HFF-Myc (cell line): ENCODE results near the gene CFAP251.

Source experiments
- DNase-seq: peaks from one replicate; pipeline ENCODE4 v3.0.0-alpha.2; 2011; ENCODE audit warnings: low read depth; ENCODE audit errors: extremely low read depth
- H3K4me3 ChIP-seq: replicated peaks from 2 replicates; pipeline ENCODE4 v1.5.1; 2011; ENCODE audit warnings: low read depth, mild to moderate bottlenecking, control low read depth, low read length
- CTCF ChIP-seq: IDR thresholded peaks from 2 replicates; pipeline ENCODE4 v1.5.1; 2012; ENCODE audit warnings: mild to moderate bottlenecking, low read depth, low read length, control low read depth; ENCODE audit errors: missing control alignments

Gene CFAP251

GRCh38 chr12:121957861-121958515, 39.6 kb downstream of the CFAP251 start:
- DNase-seq, result no peak
- no peak for TF ChIP-seq CTCF

GRCh38 chr12:121958541-121959240, 40.3 kb downstream of the CFAP251 start:
- H3K4me3 ChIP-seq, result no peak overlapping the region
- TF ChIP-seq CTCF, result no peak
- no peak for DNase-seq

More at GRCh38 chr12:121957861-121958515, 39.6 kb downstream of the CFAP251 start:
- no peak overlapping the region for H3K4me3 ChIP-seq

- DNase-seq, result no peak
- TF ChIP-seq CTCF, result no peak
Measured at GRCh38 chr12:121960541-121960940, 42.1 kb downstream of the CFAP251 start.

DNA sequence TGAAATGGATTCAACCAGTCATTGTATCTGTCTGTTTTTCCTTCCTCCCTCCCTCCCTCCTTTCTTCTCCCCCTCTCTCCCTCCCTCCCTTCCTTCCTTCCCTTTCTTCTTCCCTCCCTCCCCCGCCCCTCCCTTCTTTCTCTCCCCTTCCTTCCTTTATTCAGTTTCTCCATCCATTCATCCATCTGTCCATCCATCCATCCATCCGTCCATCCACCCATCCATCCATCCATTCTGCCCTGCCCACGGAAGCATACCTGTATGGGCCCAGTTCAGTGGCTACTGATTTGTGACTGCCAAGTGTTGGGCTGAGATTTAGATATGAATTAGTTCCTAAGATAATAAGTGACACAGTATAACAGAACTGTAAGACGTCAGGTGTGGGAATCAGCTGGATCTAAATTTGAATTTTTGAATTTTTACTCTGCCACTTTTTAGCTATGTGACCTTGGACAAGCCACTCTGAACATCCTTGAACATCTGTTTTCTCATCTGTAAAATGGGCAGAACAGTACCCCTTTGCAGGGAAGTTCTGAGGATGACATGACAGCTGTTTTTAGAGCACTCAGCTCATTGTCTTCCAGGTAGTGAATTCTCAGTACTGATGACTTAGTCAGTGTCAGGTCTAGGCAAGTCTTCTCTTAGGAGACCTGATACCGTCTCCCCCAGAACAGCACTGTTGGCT, 42.9 kb downstream of the CFAP251 start:
- no peak for DNase-seq
- TF ChIP-seq CTCF, result no peak
- H3K4me3 ChIP-seq, result no peak overlapping the region

More at GRCh38 chr12:121960541-121960940, 42.1 kb downstream of the CFAP251 start:
- no peak overlapping the region for H3K4me3 ChIP-seq

DNA sequence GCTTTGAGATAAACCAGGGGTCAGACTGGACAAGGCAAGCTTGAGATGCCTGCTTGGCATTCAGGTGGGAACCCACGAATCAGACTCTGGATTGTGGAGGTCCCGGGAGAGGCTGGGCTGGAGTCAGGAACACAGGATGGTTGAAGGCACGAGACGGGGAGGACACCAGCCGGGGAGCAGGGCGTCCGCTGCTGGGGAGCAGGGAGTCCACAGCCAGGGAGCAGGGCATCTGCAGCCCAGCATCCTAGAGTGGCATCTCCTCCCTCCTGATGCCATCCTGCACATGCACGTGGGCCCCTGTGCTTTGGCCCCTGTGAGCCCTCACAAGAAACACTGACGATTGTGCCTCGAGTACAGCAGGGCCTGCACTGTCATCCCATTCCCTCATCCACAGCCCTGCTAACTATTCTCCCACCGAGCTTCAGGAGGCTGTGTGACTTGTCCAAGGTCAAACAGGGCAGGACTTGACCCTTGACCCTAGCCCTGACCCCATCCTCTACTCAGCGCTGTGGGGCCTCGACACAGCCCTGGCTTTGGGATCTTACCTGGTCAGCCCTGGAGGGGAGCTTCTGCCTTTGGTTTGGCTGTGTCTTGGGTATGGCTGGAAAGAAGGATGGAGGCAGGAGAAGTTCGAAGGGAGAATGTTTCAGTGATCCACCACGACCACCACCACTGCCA, 45.1 kb downstream of the CFAP251 start:
- TF ChIP-seq CTCF, result no peak
- no peak overlapping the region for H3K4me3 ChIP-seq
- no peak for DNase-seq

- H3K4me3 ChIP-seq, result no peak overlapping the region
- DNase-seq, result peak; percentile 29
- no peak for TF ChIP-seq CTCF
Measured at GRCh38 chr12:121964813-121965643, 46.6 kb downstream of the CFAP251 start.
